Ureter (tissue), 1 donor: ENCODE measurements around the gene GOSR2. TPM values are rescaled to one million over a fixed set of nuclear protein-coding genes. Genes with fewer than 3 reads are reported as not detected.
"Not testable (repeated sequence)": the region's sequence is repeated elsewhere in the genome, so short reads cannot be mapped to it uniquely, and the experiment has no call there.

ENCODE experiments used
- DNase-seq: peaks from one replicate; pipeline ENCODE4 v3.0.0-alpha.2; 2020; ENCODE audit warnings: low spot score
- total RNA-seq: library from RNA; stranded (reverse); gene quantifications from one replicate; pipeline ENCODE4 v1.2.4, GENCODE V29; 2023
- donor health status: DM: yes; HTN: yes; CAD: no.

GOSR2 gene
- total RNA-seq, 1 donor from 2014 or later = 66.1 TPM

- DNase-seq = no peak
Observed at GRCh38 chr17:46894024-46894423, 28.9 kb upstream of the GOSR2 start.

- no peak for DNase-seq
Observed at GRCh38 chr17:46894476-46895151, 28.3 kb upstream of the GOSR2 start.

- DNase-seq = no peak
Observed at GRCh38 chr17:46895171-46895570, 27.8 kb upstream of the GOSR2 start.

GRCh38 chr17:46896991-46897390, 26.0 kb upstream of the GOSR2 start:
- no peak for DNase-seq

GRCh38 chr17:46898364-46898763, 24.6 kb upstream of the GOSR2 start:
- DNase-seq = no peak

GRCh38 chr17:46898860-46899259, 24.1 kb upstream of the GOSR2 start:
- no peak for DNase-seq

GRCh38 chr17:46901291-46901690, 21.7 kb upstream of the GOSR2 start:
- no peak for DNase-seq

- DNase-seq = no peak
Observed at GRCh38 chr17:46903762-46904672, 18.9 kb upstream of the GOSR2 start.

- no peak for DNase-seq
Observed at GRCh38 chr17:46908068-46908737, 14.8 kb upstream of the GOSR2 start.

- no peak for DNase-seq
Observed at GRCh38 chr17:46910179-46910927, 12.6 kb upstream of the GOSR2 start.

- DNase-seq = no peak
Observed at GRCh38 chr17:46911311-46911710, 11.6 kb upstream of the GOSR2 start.

- no peak for DNase-seq
Observed at GRCh38 chr17:46915596-46915995, 7.4 kb upstream of the GOSR2 start.

- no peak for DNase-seq
Observed at GRCh38 chr17:46916211-46916610, 6.7 kb upstream of the GOSR2 start.

- no peak for DNase-seq
Observed at GRCh38 chr17:46916623-46917022, 6.3 kb upstream of the GOSR2 start.

- no peak for DNase-seq
Observed at GRCh38 chr17:46917041-46917440, 5.9 kb upstream of the GOSR2 start.

- DNase-seq = no peak
Observed at GRCh38 chr17:46917516-46917915, 5.4 kb upstream of the GOSR2 start.

GRCh38 chr17:46921962-46922361, 998 bp upstream of the GOSR2 start:
- DNase-seq = not testable (repeated sequence)

- no peak for DNase-seq
Observed at GRCh38 chr17:46922487-46922803, 515 bp upstream of the GOSR2 start.

- DNase-seq = no peak
Observed at GRCh38 chr17:46925185-46925868, 2.4 kb downstream of the GOSR2 start.

GRCh38 chr17:46928467-46929261, 5.7 kb downstream of the GOSR2 start:
- DNase-seq = no peak

- no peak for DNase-seq
Observed at GRCh38 chr17:46929413-46929812, 6.5 kb downstream of the GOSR2 start.
